Measurements from ENCODE around the gene ZC3H18. TPM values are rescaled to one million over a fixed set of nuclear protein-coding genes. Genes with fewer than 3 reads are reported as not detected.

Gene ZC3H18
- total and polyA plus RNA-seq, 7 donors = 9.6 to 37.7 (median 16.1) TPM

DNA sequence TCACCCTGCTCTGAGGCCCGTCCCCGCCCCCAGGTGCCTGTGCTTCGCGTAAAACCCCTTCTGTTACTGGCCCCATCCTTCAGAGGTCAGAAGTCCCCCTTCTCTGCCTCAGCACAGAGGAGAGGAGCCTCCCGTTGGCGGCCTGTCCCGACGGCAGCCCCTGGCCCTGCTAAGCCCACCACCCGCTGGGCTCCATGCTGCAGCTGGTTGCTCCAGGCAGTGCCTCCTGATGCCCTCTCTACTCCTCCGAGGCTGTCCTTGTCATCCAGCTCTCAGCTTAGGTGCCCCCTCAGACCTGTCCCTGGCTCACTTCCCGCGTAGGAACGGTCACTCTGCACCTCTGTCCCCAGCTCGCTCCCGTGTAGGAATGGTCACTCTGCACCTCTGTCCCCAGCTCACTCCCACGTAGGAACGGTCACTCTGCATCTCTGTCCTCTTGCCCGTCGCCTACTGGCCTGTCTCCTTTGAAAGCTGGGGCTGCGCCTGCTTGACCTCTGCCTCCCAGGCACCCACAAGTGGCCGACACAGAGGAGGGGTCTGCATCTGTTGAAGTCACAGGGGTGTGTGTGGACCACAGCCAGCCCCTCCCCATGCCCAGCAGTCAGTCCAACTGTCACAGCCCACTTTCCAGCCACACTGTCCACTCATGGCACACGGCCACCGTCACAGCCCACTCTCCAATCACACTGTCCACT is 31.7 kb upstream of the ZC3H18 start:
- intact Hi-C loops (cut with DNase I) = no loop called here
- whole genome bisulfite sequencing, 2 donors = 63 to 65% methylated on average over 23 of the region's 23 CpGs
- peaks cover 17 to 37% (median 29%) of the 10 kb centered on the region in 3 donors for H3K27me3 ChIP-seq
- no peak for DNase-seq
- TF ChIP-seq POLR2AphosphoS5 (IDR thresholded peaks at IDR 0.05) (no peak), POLR2A (IDR thresholded peaks at IDR 0.05) (no peak), EP300 (IDR thresholded peaks at IDR 0.05) (no peak)
- TF ChIP-seq, protein P1, sequence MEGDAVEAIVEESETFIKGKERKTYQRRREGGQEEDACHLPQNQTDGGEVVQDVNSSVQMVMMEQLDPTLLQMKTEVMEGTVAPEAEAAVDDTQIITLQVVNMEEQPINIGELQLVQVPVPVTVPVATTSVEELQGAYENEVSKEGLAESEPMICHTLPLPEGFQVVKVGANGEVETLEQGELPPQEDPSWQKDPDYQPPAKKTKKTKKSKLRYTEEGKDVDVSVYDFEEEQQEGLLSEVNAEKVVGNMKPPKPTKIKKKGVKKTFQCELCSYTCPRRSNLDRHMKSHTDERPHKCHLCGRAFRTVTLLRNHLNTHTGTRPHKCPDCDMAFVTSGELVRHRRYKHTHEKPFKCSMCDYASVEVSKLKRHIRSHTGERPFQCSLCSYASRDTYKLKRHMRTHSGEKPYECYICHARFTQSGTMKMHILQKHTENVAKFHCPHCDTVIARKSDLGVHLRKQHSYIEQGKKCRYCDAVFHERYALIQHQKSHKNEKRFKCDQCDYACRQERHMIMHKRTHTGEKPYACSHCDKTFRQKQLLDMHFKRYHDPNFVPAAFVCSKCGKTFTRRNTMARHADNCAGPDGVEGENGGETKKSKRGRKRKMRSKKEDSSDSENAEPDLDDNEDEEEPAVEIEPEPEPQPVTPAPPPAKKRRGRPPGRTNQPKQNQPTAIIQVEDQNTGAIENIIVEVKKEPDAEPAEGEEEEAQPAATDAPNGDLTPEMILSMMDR (IDR thresholded peaks at IDR 0.05) = no peak
- no peak overlapping the region for H3K27ac ChIP-seq
- H3K9me3 ChIP-seq = peaks cover 0 to 9% (median 4%) of the 10 kb centered on the region in 4 donors
- H3K4me1 ChIP-seq = peaks cover 0 to 12% (median 11%) of the 10 kb centered on the region in 4 donors
- no peak overlapping the region for H3K4me3 ChIP-seq
- H3K36me3 ChIP-seq = no peaks in the 10 kb centered on the region

DNA sequence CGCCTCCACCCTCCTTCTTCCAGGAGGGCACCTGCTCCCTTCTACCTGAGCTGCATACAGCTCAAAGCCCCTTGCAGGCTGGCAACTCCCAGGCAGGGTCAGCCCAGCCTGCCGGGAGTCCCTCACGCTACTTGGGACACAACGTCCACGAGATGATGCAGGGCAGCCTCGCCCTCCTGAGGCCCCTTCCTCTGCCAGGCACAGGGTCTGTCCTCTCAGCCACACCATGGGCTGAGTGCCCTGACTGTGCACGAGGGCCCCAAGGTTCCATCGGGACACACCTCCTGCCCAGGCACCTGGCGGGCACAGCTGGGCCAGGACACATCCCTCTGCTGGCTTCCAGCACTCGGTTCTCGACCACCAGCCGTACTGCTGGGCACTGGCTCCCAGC is 30.9 kb upstream of the ZC3H18 start:
- no peaks in the 10 kb centered on the region for H3K36me3 ChIP-seq
- intact Hi-C loops (cut with DNase I) = no loop called here
- no peak for DNase-seq
- H3K27ac ChIP-seq = no peak overlapping the region
- H3K4me3 ChIP-seq = no peak overlapping the region
- 32 to 64% methylated on average over 12 of the region's 12 CpGs for WGBS, 2 donors
- peaks cover 0 to 9% (median 5%) of the 10 kb centered on the region in 4 donors for H3K9me3 ChIP-seq
- H3K4me1 ChIP-seq = peaks cover 0 to 12% (median 11%) of the 10 kb centered on the region in 4 donors
- H3K27me3 ChIP-seq = peaks cover 17 to 37% (median 29%) of the 10 kb centered on the region in 3 donors
- TF ChIP-seq EP300 (IDR thresholded peaks at IDR 0.05) = no peak
- TF ChIP-seq POLR2AphosphoS5 (IDR thresholded peaks at IDR 0.05) = no peak
- no peak for TF ChIP-seq POLR2A (IDR thresholded peaks at IDR 0.05)
- TF ChIP-seq, protein P1 (IDR thresholded peaks at IDR 0.05) = no peak

GRCh38 chr16:88539652-88540345 is 30.4 kb upstream of the ZC3H18 start:
- TF ChIP-seq POLR2AphosphoS5 (IDR thresholded peaks at IDR 0.05) = no peak
- intact Hi-C loops (cut with DNase I) = no loop called here
- Histone ChIP-seq H3K9me3 (peaks cover 0 to 9% (median 7%) of the 10 kb centered on the region in 4 donors), H3K4me3 (no peak overlapping the region), H3K27me3 (peaks cover 17 to 37% (median 29%) of the 10 kb centered on the region in 3 donors), H3K36me3 (no peaks in the 10 kb centered on the region), H3K4me1 (peaks cover 0 to 11% (median 9%) of the 10 kb centered on the region in 4 donors), H3K27ac (no peak overlapping the region)
- WGBS, 2 donors = 30 to 42% methylated on average over 26 of the region's 26 CpGs
- DNase-seq = no peak

GRCh38 chr16:88540346-88540977 is 29.7 kb upstream of the ZC3H18 start:
- Histone ChIP-seq H3K27me3 (peaks cover 17 to 37% (median 29%) of the 10 kb centered on the region in 3 donors), H3K36me3 (no peaks in the 10 kb centered on the region), H3K9me3 (peaks cover 0 to 9% (median 7%) of the 10 kb centered on the region in 4 donors), H3K4me3 (no peak overlapping the region), H3K27ac (no peak overlapping the region), H3K4me1 (peaks cover 0 to 4% (median 3%) of the 10 kb centered on the region in 4 donors)
- TF ChIP-seq POLR2A (IDR thresholded peaks at IDR 0.05) (no peak), EP300 (IDR thresholded peaks at IDR 0.05) (no peak), POLR2AphosphoS5 (IDR thresholded peaks at IDR 0.05) (no peak)
- TF ChIP-seq, protein P1 (IDR thresholded peaks at IDR 0.05) = no peak
- DNase-seq = no peak
- intact Hi-C loops (cut with DNase I) = no loop called here
- 35 to 63% methylated on average over 20 of the region's 20 CpGs for WGBS, 2 donors
